DOHH2 (cell line): ENCODE results near the gene SOWAHA.

Experiments
- H3F3A ChIP-seq: fragments of 200-600 bp; sonication (generic), shearing (Covaris generic); 2 replicates; pipeline ENCODE4 v1.6.0; 2016; ENCODE audit warnings: antibody characterized with exemption, mild to moderate bottlenecking; ENCODE audit not compliant: control insufficient read depth, insufficient read depth
- H3K27ac ChIP-seq: fragments of 200-600 bp; sonication (generic); 2 replicates; pipeline ENCODE4 v1.5.1; 2014; ENCODE audit warnings: low read depth, mild to moderate bottlenecking, low read length, moderate library complexity
- H3K27me3 ChIP-seq: fragments of 200-600 bp; sonication (generic); 2 replicates; pipeline ENCODE4 v1.6.1; 2014; ENCODE audit warnings: mild to moderate bottlenecking, low read length, mixed read lengths; ENCODE audit not compliant: control insufficient read depth
- H3K36me3 ChIP-seq: fragments of 200-600 bp; sonication (generic); 2 replicates; pipeline ENCODE4 v1.6.1; 2014; ENCODE audit warnings: mild to moderate bottlenecking, low read length, moderate library complexity, mixed read lengths; ENCODE audit not compliant: control insufficient read depth
- H3K4me1 ChIP-seq: fragments of 200-600 bp; sonication (generic); 2 replicates; pipeline ENCODE4 v1.6.1; 2014; ENCODE audit warnings: mild to moderate bottlenecking, low read length, mixed read lengths; ENCODE audit not compliant: control insufficient read depth
- H3K4me2 ChIP-seq: fragments of 200-600 bp; sonication (generic); 2 replicates; pipeline ENCODE4 v1.6.0; 2014; ENCODE audit warnings: mild to moderate bottlenecking, low read length, moderate library complexity
- H3K4me3 ChIP-seq: fragments of 200-600 bp; sonication (generic); 2 replicates; pipeline ENCODE4 v1.5.1; 2014; ENCODE audit warnings: mild to moderate bottlenecking, low read length, mixed read lengths
- H3K79me2 ChIP-seq: fragments of 200-600 bp; sonication (generic); 2 replicates; pipeline ENCODE4 v1.6.1; 2014; ENCODE audit warnings: mild to moderate bottlenecking, low read length, mixed read lengths; ENCODE audit not compliant: control insufficient read depth
- H3K9me2 ChIP-seq: fragments of 200-600 bp; sonication (generic); replicated peaks from 2 replicates; pipeline ENCODE4 v1.6.1; 2014; ENCODE audit warnings: mild to moderate bottlenecking, low read length, mixed read lengths; ENCODE audit not compliant: control insufficient read depth
- H3K9me3 ChIP-seq: fragments of 200-600 bp; sonication (generic); 2 replicates; pipeline ENCODE4 v1.6.1; 2014; ENCODE audit warnings: antibody characterized with exemption, low read length, mixed read lengths; ENCODE audit not compliant: control insufficient read depth, insufficient read depth
- H4K20me1 ChIP-seq: fragments of 200-600 bp; sonication (generic); 2 replicates; pipeline ENCODE4 v1.6.0; 2014; ENCODE audit warnings: low read depth, mild to moderate bottlenecking, antibody characterized with exemption, low read length, moderate library complexity; ENCODE audit not compliant: control insufficient read depth, insufficient read depth
- CTCF ChIP-seq: fragments of 200-600 bp; sonication (generic); IDR thresholded peaks from one replicate; pipeline ENCODE4 v1.5.1; 2014; ENCODE audit warnings: antibody characterized with exemption, mild to moderate bottlenecking, low read depth, low read length; ENCODE audit not compliant: poor library complexity, severe bottlenecking
- EZH2phosphoT487 ChIP-seq: fragments of 200-600 bp; sonication (generic); IDR thresholded peaks from 2 replicates; pipeline ENCODE4 v1.6.1; 2017; ENCODE audit warnings: borderline replicate concordance, mild to moderate bottlenecking, antibody characterized with exemption, low read length, moderate library complexity, mixed read lengths

Gene SOWAHA

GRCh38 chr5:132768485-132768868, 44.6 kb upstream of the SOWAHA start:
- H3K4me3 ChIP-seq, result no peak overlapping the region
- no peaks in the 10 kb centered on the region for H3K9me3 ChIP-seq
- no peaks in the 10 kb centered on the region for H3K36me3 ChIP-seq
- TF ChIP-seq EZH2phosphoT487 (no peak), CTCF (no peak)
- H4K20me1 ChIP-seq, result no peaks in the 10 kb centered on the region
- H3K79me2 ChIP-seq, result no peaks in the 10 kb centered on the region
- H3K4me2 ChIP-seq, result no peak overlapping the region
- no peaks in the 10 kb centered on the region for H3K4me1 ChIP-seq
- no peaks in the 10 kb centered on the region for H3K9me2 ChIP-seq
- H3F3A ChIP-seq, result no peaks in the 10 kb centered on the region
- no peak overlapping the region for H3K27ac ChIP-seq
- peaks cover 4% of the 10 kb centered on the region for H3K27me3 ChIP-seq

GRCh38 chr5:132770476-132771159, 42.5 kb upstream of the SOWAHA start:
- H3K27me3 ChIP-seq, result peaks cover 12% of the 10 kb centered on the region
- H3K27ac ChIP-seq, result no peak overlapping the region
- H3K79me2 ChIP-seq, result no peaks in the 10 kb centered on the region
- H3K4me2 ChIP-seq, result no peak overlapping the region
- H3K9me3 ChIP-seq, result no peaks in the 10 kb centered on the region
- H3K9me2 ChIP-seq, result no peaks in the 10 kb centered on the region
- H3K36me3 ChIP-seq, result no peaks in the 10 kb centered on the region
- no peak for TF ChIP-seq EZH2phosphoT487
- TF ChIP-seq CTCF, result no peak
- no peaks in the 10 kb centered on the region for H4K20me1 ChIP-seq
- H3K4me3 ChIP-seq, result no peak overlapping the region
- H3F3A ChIP-seq, result no peaks in the 10 kb centered on the region
- H3K4me1 ChIP-seq, result no peaks in the 10 kb centered on the region

- H4K20me1 ChIP-seq, result no peaks in the 10 kb centered on the region
- no peak overlapping the region for H3K27ac ChIP-seq
- H3K36me3 ChIP-seq, result no peaks in the 10 kb centered on the region
- H3K4me3 ChIP-seq, result no peak overlapping the region
- no peaks in the 10 kb centered on the region for H3K4me1 ChIP-seq
- no peaks in the 10 kb centered on the region for H3K79me2 ChIP-seq
- H3K4me2 ChIP-seq, result no peak overlapping the region
- peaks cover 21% of the 10 kb centered on the region for H3K27me3 ChIP-seq
- H3K9me2 ChIP-seq, result no peaks in the 10 kb centered on the region
- no peak for TF ChIP-seq EZH2phosphoT487
- no peak for TF ChIP-seq CTCF
- H3F3A ChIP-seq, result no peaks in the 10 kb centered on the region
- no peaks in the 10 kb centered on the region for H3K9me3 ChIP-seq
These were observed 41.6 kb upstream of the SOWAHA start for GRCh38 chr5:132771503-132771998.
